HepG2 (cell line): ENCODE data around the gene PUM1. TPM values are rescaled to one million over a fixed set of nuclear protein-coding genes. Genes with fewer than 3 reads are reported as not detected.

Experiments
- ATAC-seq: fragments of 200-7000 bp; cut with Tn5 transposase; 3 replicates; pipeline ENCODE4 v1.9.1; 2020; ENCODE audit warnings: mild to moderate bottlenecking, moderate library complexity
- BruUV-seq: library from RNA; stranded (reverse); fragments of 400-500 nt; replicated peaks from 2 replicates; lab custom pipeline; 2021; lab: Mats Ljungman, UMichigan
- CTCF ChIA-PET: fragments of 300-600 bp; formaldehyde crosslinking; extraction: SDS; loops from one replicate; lab custom pipeline; 2021; ENCODE audit warnings: low total read pairs, inconsistent platforms, low intra/inter-chr PET ratio; lab: Yijun Ruan, JAX
- POLR2A ChIA-PET: fragments of 350-600 bp; sonication (Branson Sonifier 250); formaldehyde crosslinking; loops from one replicate; lab custom pipeline; 2020; ENCODE audit warnings: antibody characterized with exemption, inconsistent platforms; lab: Yijun Ruan, JAX
- DNase-seq: peaks from one replicate; pipeline ENCODE4 v3.0.0-alpha.2; 2015; ENCODE audit warnings: low spot score
- FAIRE-seq: peaks from 3 replicates; lab custom pipeline; 2011; peaks lifted over from hg19 to GRCh38; lab: Jason Lieb, UNC
- H2AFZ ChIP-seq: one replicate; pipeline ENCODE4 v1.6.1; 2011; ENCODE audit warnings: low read length, inconsistent platforms
- H3K27ac ChIP-seq: fragments of 300-600 bp; 3 replicates; pipeline ENCODE4 v1.8.0; 2011; ENCODE audit warnings: mixed run types, mild to moderate bottlenecking, mixed read lengths, low read length, inconsistent platforms; ENCODE audit not compliant: insufficient read depth; ENCODE audit errors: extremely low read length
- H3K27me3 ChIP-seq, 2 experiments: fragments of 200-600 bp in 1 of 2; 2 replicates in 1 of 2; 3 replicates in 1 of 2; pipeline versions ENCODE4 v1.6.0 to v1.8.0; 2011; ENCODE audit warnings: low read length in 2 of 2, mild to moderate bottlenecking in 2 of 2, moderate library complexity in 2 of 2, inconsistent platforms in 1 of 2; ENCODE audit not compliant: insufficient read depth in 2 of 2, control insufficient read depth in 1 of 2
- H3K36me3 ChIP-seq, 2 experiments: fragments of 200-600 bp in 1 of 2; replicated peaks in 1 of 2; 2 replicates in 1 of 2; 3 replicates in 1 of 2; pipeline versions ENCODE4 v1.5.1 to v1.8.0; 2011; ENCODE audit warnings: low read length in 2 of 2, inconsistent platforms in 1 of 2; ENCODE audit not compliant: insufficient read depth in 2 of 2, control insufficient read depth in 1 of 2
- H3K4me1 ChIP-seq: 2 replicates; pipeline ENCODE4 v1.5.1; 2012; ENCODE audit warnings: low read length, inconsistent platforms; ENCODE audit not compliant: insufficient read depth
- H3K4me2 ChIP-seq: 2 replicates; pipeline ENCODE4 v1.6.0; 2011; ENCODE audit warnings: low read depth, low read length, inconsistent platforms
- H3K4me3 ChIP-seq, 3 experiments: fragments of 200-600 bp in 1 of 3; sonication (generic), shearing (Covaris generic) in 1 of 3; replicated peaks in 1 of 3; 2 replicates each; pipeline ENCODE4 v1.5.1; 2011 to 2016; ENCODE audit warnings: low read length in 3 of 3, inconsistent platforms in 2 of 3, low read depth in 2 of 3, mild to moderate bottlenecking in 2 of 3, control low read depth in 1 of 3, mixed read lengths in 1 of 3; ENCODE audit not compliant: insufficient read depth in 1 of 3
- H3K79me2 ChIP-seq: one replicate; pipeline ENCODE4 v1.6.1; 2011; ENCODE audit warnings: low read length, inconsistent platforms; ENCODE audit not compliant: insufficient read depth
- H3K9ac ChIP-seq: 2 replicates; pipeline ENCODE4 v1.6.0; 2011; ENCODE audit warnings: mild to moderate bottlenecking, low read depth, low read length, inconsistent platforms; ENCODE audit not compliant: insufficient read depth
- H3K9me3 ChIP-seq: 2 replicates; pipeline ENCODE4 v1.5.1; 2012; ENCODE audit warnings: mild to moderate bottlenecking, low read length
- H4K20me1 ChIP-seq: 2 replicates; pipeline ENCODE4 v1.6.0; 2011; ENCODE audit warnings: inconsistent platforms, mild to moderate bottlenecking, low read length, moderate library complexity; ENCODE audit not compliant: insufficient read depth
- AHDC1 ChIP-seq: sonication (generic); formaldehyde crosslinking; IDR thresholded peaks from 2 replicates; pipeline ENCODE4 v1.5.1; 2020; ENCODE audit warnings: mild to moderate bottlenecking, missing genetic modification reagents, borderline replicate concordance
- ESRRA ChIP-seq: sonication (generic); formaldehyde crosslinking; IDR thresholded peaks from 2 replicates; pipeline ENCODE4 v1.5.1; 2020; ENCODE audit warnings: mild to moderate bottlenecking, low read depth, missing genetic modification reagents
- HNRNPH1 ChIP-seq: fragments of 200-400 bp; formaldehyde crosslinking; optimal IDR thresholded peaks from 2 replicates; pipeline ENCODE3; 2017; ENCODE audit warnings: mild to moderate bottlenecking, low read depth, low read length
- JUND ChIP-seq: sonication (generic); formaldehyde crosslinking; IDR thresholded peaks from 2 replicates; pipeline ENCODE4 v1.8.0; 2022; ENCODE audit warnings: mild to moderate bottlenecking, missing genetic modification reagents
- NCOR1 ChIP-seq: fragments of 200-600 bp; sonication (generic); IDR thresholded peaks from 2 replicates; pipeline ENCODE4 v1.7.0; 2017; ENCODE audit warnings: antibody characterized with exemption, low read length, borderline replicate concordance
- PLRG1 ChIP-seq: fragments of 450-650 bp; conservative IDR thresholded peaks from 2 replicates; pipeline ENCODE4 v1.6.1; 2016
- TBX3 ChIP-seq: fragments of 450-650 bp; IDR thresholded peaks from 2 replicates; pipeline ENCODE4 v1.6.1; 2017; ENCODE audit warnings: antibody characterized with exemption, mild to moderate bottlenecking, inconsistent platforms, borderline replicate concordance
- TCF7L2 ChIP-seq: IDR thresholded peaks from 2 replicates; pipeline ENCODE4 v1.6.1; 2011; ENCODE audit warnings: mild to moderate bottlenecking, low read depth, low read length, moderate library complexity
- TERF1 ChIP-seq: sonication (generic); formaldehyde crosslinking; IDR thresholded peaks from 2 replicates; pipeline ENCODE4 v1.8.0; 2022; ENCODE audit warnings: mild to moderate bottlenecking, missing genetic modification reagents, moderate library complexity
- TRIM24 ChIP-seq: sonication (generic); formaldehyde crosslinking; IDR thresholded peaks from 2 replicates; pipeline ENCODE4 v1.8.0; 2022; ENCODE audit warnings: mild to moderate bottlenecking, missing genetic modification reagents
- ZBTB1 ChIP-seq: sonication (generic); formaldehyde crosslinking; IDR thresholded peaks from 2 replicates; pipeline ENCODE4 v1.4.0; 2020; ENCODE audit warnings: missing genetic modification reagents, borderline replicate concordance
- ZNF180 ChIP-seq: sonication (generic); formaldehyde crosslinking; IDR thresholded peaks from 2 replicates; pipeline ENCODE4 v1.4.0; 2020; ENCODE audit warnings: low read depth, missing genetic modification reagents, borderline replicate concordance
- WGBS: methylation state at CpG from one replicate; pipeline ENCODE4 v1.1.6; 2017; ENCODE audit warnings: low lambda C conversion rate; 5-methylcytosine and 5-hydroxymethylcytosine counted together
- in situ Hi-C: cut with HindIII; loops from 2 replicates; pipeline ENCODE4 v1.10.0; 2017; ENCODE audit warnings: low pct_unique_long_range_greater_than_20kb; ENCODE audit not compliant: extremely low pct_ligation_motif_present
- intact Hi-C: fragments of 100-400 bp; cut with micrococcal nuclease; formaldehyde crosslinking; loops from one replicate; pipeline ENCODE4 v1.10.0; 2022; ENCODE audit not compliant: unreplicated experiment
- polyA plus RNA-seq, 8 experiments: library from polyadenylated mRNA; depleted of rRNA in 3 of 8; stranded (reverse) in 7 of 8; unstranded in 1 of 8; fragments of >200 nt; fragmentation: Illumina TruSeq in 4 of 8; extraction: Trizol in 4 of 8; gene quantifications; 2 replicates each; pipeline versions ENCODE4 v1.2.1 to v1.2.3, GENCODE V29; 2011 to 2016; ENCODE audit warnings: low read depth in 4 of 8, missing spikeins in 1 of 8, mixed read lengths in 1 of 8; ENCODE audit not compliant: insufficient read depth in 1 of 8
- total RNA-seq, 5 experiments: library from RNA; depleted of rRNA; stranded (reverse); fragments of >200 nt; fragmentation: Illumina TruSeq; extraction: Trizol; gene quantifications; 2 replicates each; pipeline ENCODE4 v1.2.3, GENCODE V29; 2016; ENCODE audit warnings: low read depth in 1 of 5

The PUM1 gene
- total and polyA plus RNA-seq, 2 of the 13 experiments (the other 11 are each of a cell fraction or from before 2014, with no cell fraction given): 64.7 to 91.0 TPM

GRCh38 chr1:30900486-30900885, 165.0 kb downstream of the PUM1 start (continued):
- TF ChIP-seq TERF1: no peak
- no peak for TF ChIP-seq AHDC1 (CRISPR knock-in tag)
- TF ChIP-seq ZNF180 (CRISPR knock-in tag): no peak
- no peak for TF ChIP-seq PLRG1

DNA sequence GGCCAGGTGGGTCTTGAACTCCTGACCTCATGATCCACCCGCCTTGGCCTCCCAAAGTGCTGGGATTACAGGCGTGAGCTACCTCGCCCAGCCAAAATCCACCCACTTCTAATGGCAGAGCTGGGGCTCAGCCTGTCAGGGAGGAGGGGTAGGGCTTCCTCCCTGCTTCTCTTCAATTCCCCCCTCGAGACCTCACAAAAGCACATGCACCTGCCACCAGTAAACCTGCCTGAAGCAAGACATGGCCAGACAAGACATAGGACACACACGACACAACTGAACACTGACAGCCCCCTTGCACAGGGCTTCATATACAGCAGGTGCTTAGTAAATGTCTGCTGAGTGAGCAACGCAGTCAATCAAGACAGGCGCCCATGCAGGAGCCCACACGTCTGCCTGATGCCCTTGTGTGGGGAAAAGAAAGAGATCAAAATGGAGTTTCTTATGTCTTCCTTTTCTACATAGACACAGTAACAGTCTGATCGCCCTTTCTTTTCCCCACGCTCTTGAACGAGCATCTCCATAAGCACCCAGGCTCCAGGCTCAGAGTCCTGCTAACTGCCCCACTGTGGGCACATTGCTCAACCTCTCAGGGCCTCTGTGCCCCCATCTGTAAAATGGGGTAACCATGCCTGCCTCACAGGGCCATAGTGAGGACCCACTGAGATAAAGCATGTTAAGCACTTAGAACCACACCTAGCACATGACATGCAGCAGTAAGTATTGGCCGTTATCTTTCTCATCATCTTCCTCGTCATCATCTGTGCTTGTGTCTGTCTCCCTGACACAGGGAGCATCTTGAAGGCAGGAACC, 165.7 kb downstream of the PUM1 start:
- FAIRE-seq (no peak), DNase-seq (no peak), ATAC-seq (no peak)
- no TSS peak for BruUV-seq
- Histone ChIP-seq H3K4me2 (no peak overlapping the region), H3K79me2 (no peaks in the 10 kb centered on the region), H3K27me3 (peaks cover 2 to 4% of the 10 kb centered on the region in 2 experiments; a peak in 2 of 5 replicates), H3K9me3 (no peaks in the 10 kb centered on the region), H3K9ac (no peak overlapping the region), H3K36me3 (no peaks in the 10 kb centered on the region), H3K4me1 (peaks cover 25% of the 10 kb centered on the region), H2AFZ (no peak overlapping the region), H4K20me1 (no peaks in the 10 kb centered on the region), H3K4me3 (no peak overlapping the region), H3K27ac (no peak overlapping the region)
- in situ Hi-C loops (no loop called here), intact Hi-C loops (no loop called here)
- CTCF ChIA-PET: no interaction called here
- POLR2A ChIA-PET: no interaction called here
- 15% methylated on average over 12 of the region's 13 CpGs for WGBS
- no peak for TF ChIP-seq TRIM24 (CRISPR knock-in tag)
- TF ChIP-seq ESRRA (CRISPR knock-in tag): no peak
- no peak for TF ChIP-seq TCF7L2
- TF ChIP-seq JUND (CRISPR knock-in tag): no peak
- TF ChIP-seq ZBTB1 (CRISPR knock-in tag): no peak
- no peak for TF ChIP-seq HNRNPH1
- TF ChIP-seq NCOR1: no peak
- no peak for TF ChIP-seq TBX3
